CD4-positive, alpha-beta T cell (primary cell): ENCODE results near the gene CA6. TPM values are rescaled to one million over a fixed set of nuclear protein-coding genes. Genes with fewer than 3 reads are reported as not detected.

ENCODE experiments used
- ATAC-seq: fragments of 200-7000 bp; cut with Tn5 transposase; one replicate; pipeline ENCODE4 v1.10.0; 2022; ENCODE audit warnings: mild to moderate bottlenecking; ENCODE audit not compliant: poor library complexity
- CTCF ChIA-PET: fragments of 350-600 bp; sonication (Branson Sonifier 250); formaldehyde crosslinking; loops from one replicate; lab custom pipeline; 2021; ENCODE audit warnings: antibody characterized with exemption, inconsistent platforms; lab: Charles Lee
- POLR2A ChIA-PET: fragments of 350-600 bp; sonication (Branson Sonifier 250); formaldehyde crosslinking; loops from one replicate; lab custom pipeline; 2021; ENCODE audit warnings: antibody characterized with exemption, inconsistent platforms; lab: Charles Lee
- DNase-seq, 14 experiments: peaks; one replicate each; pipeline ENCODE4 v3.0.0-alpha.2; 2013 to 2020; ENCODE audit warnings: mixed read lengths in 2 of 14
- H3K27ac ChIP-seq, 2 donors: one replicate each; pipeline versions ENCODE4 v1.5.1 to v1.7.0; 2013; ENCODE audit warnings: low read length in 2 of 2, low read depth in 1 of 2, mild to moderate bottlenecking in 1 of 2
- H3K27me3 ChIP-seq, 2 experiments: 1 replicate in 1 of 2; 2 replicates in 1 of 2; pipeline versions ENCODE4 v1.6.1 to v1.7.0; 2013; ENCODE audit warnings: low read length in 2 of 2, control low read depth in 1 of 2, mild to moderate bottlenecking in 1 of 2, moderate library complexity in 1 of 2; ENCODE audit not compliant: insufficient read depth in 2 of 2, control insufficient read depth in 1 of 2
- H3K36me3 ChIP-seq: one replicate; pipeline ENCODE4 v1.6.1; 2013; ENCODE audit warnings: low read length, control low read depth; ENCODE audit not compliant: insufficient read depth
- H3K4me1 ChIP-seq: one replicate; pipeline ENCODE4 v1.6.1; 2013; ENCODE audit warnings: low read length, control low read depth; ENCODE audit not compliant: insufficient read depth
- H3K4me3 ChIP-seq: one replicate; pipeline ENCODE4 v1.5.1; 2013; ENCODE audit warnings: mild to moderate bottlenecking, low read length, moderate library complexity
- H3K9me3 ChIP-seq, 2 experiments: 1 replicate in 1 of 2; 2 replicates in 1 of 2; pipeline versions ENCODE4 v1.6.1 to v1.7.0; 2013; ENCODE audit warnings: low read length in 2 of 2, mild to moderate bottlenecking in 2 of 2, control low read depth in 1 of 2, moderate library complexity in 1 of 2; ENCODE audit not compliant: control insufficient read depth in 1 of 2, insufficient read depth in 1 of 2
- H3K27ac Mint-ChIP-seq: one replicate; pipeline ENCODE4 v1.8.0; 2020; ENCODE audit warnings: mixed read lengths
- H3K27me3 Mint-ChIP-seq: one replicate; pipeline ENCODE4 v1.8.0; 2021; ENCODE audit warnings: mixed read lengths
- H3K36me3 Mint-ChIP-seq: one replicate; pipeline ENCODE4 v1.8.0; 2021; ENCODE audit warnings: low read depth, mixed read lengths
- H3K4me1 Mint-ChIP-seq: one replicate; pipeline ENCODE4 v1.8.0; 2021; ENCODE audit warnings: low read depth, mixed read lengths
- H3K4me3 Mint-ChIP-seq: one replicate; pipeline ENCODE4 v1.8.0; 2020; ENCODE audit warnings: mild to moderate bottlenecking, mixed read lengths
- H3K9me3 Mint-ChIP-seq: one replicate; pipeline ENCODE4 v1.8.0; 2020; ENCODE audit warnings: mixed read lengths
- CTCF ChIP-seq: fragments of 200-600 bp; IDR thresholded peaks from one replicate; pipeline ENCODE4 v1.8.0; 2022; ENCODE audit warnings: antibody characterized with exemption, mild to moderate bottlenecking
- intact Hi-C, 2 experiments: fragments of 100-400 bp; cut with DNase I in 1 of 2; cut with micrococcal nuclease in 1 of 2; formaldehyde crosslinking; loops; one replicate each; pipeline versions ENCODE4 v1.15.1 to v1.9.0; 2023 to 2025; cut with DNase I, micrococcal nuclease
- total RNA-seq, 174 experiments: library from RNA in 2 of 174; stranded (reverse) in 2 of 174; gene quantifications; one replicate each; pipeline ENCODE4 v1.2.3 and lab custom pipeline; 2021 to 2026

Gene CA6
- total RNA-seq, 2 experiments from 2014 or later: 0.20 TPM; not detected in 1

GRCh38 chr1:9004031-9004699 lies 58.5 kb downstream of the CA6 start:
- POLR2A ChIA-PET: interaction anchor here (1.3 to 1.9 kb wide), 2 partner anchors 86 to 126 kb away, joined by 6 to 7 read pairs; partner anchors contain the start of gene ENO1
- Mint-ChIP-seq H3K27ac (no peak overlapping the region), H3K27me3 (peaks cover 4% of the 10 kb centered on the region), H3K4me1 (peaks cover 5% of the 10 kb centered on the region), H3K4me3 (no peak overlapping the region), H3K9me3 (no peaks in the 10 kb centered on the region), H3K36me3 (no peaks in the 10 kb centered on the region)
- intact Hi-C loops: loop anchor here (2.0 to 10.0 kb wide), 3 partner anchors 15 to 191 kb away; no protein-coding TSS in a partner anchor
- DNase-seq (peak in 1 of 14 experiments; percentile 12), ATAC-seq (no peak)
- Histone ChIP-seq H3K36me3 (no peaks in the 10 kb centered on the region), H3K27me3 (no peaks in the 10 kb centered on the region), H3K27ac (no peak overlapping the region), H3K9me3 (no peaks in the 10 kb centered on the region), H3K4me3 (no peak overlapping the region), H3K4me1 (peaks cover 6% of the 10 kb centered on the region)
- CTCF ChIA-PET: interaction anchor here (0.8 to 3.2 kb wide), 14 partner anchors 10 to 478 kb away, joined by 3 to 66 read pairs (median 6); no protein-coding TSS in a partner anchor
- no peak for TF ChIP-seq CTCF

GRCh38 chr1:9004700-9005394 lies 59.2 kb downstream of the CA6 start:
- POLR2A ChIA-PET: interaction anchor here (0.6 to 1.9 kb wide), 8 partner anchors 16 to 135 kb away, joined by 3 to 7 read pairs (median 3); partner anchors contain the start of gene ENO1
- peak; percentile 98 for ATAC-seq
- peaks cover 4% of the 10 kb centered on the region for H3K27me3 Mint-ChIP-seq

More at GRCh38 chr1:9004700-9005394, 59.2 kb downstream of the CA6 start:
- H3K27ac Mint-ChIP-seq: no peak overlapping the region
- no peaks in the 10 kb centered on the region for H3K27me3 ChIP-seq
- H3K4me3 Mint-ChIP-seq: no peak overlapping the region
- intact Hi-C loops: loop anchor here (1.0 to 10.0 kb wide), 4 partner anchors 16 to 190 kb away; no protein-coding TSS in a partner anchor
- DNase-seq: peak; percentile 60 to 89 (median 80)
- H3K36me3 ChIP-seq: no peaks in the 10 kb centered on the region
- no peak overlapping the region for H3K4me3 ChIP-seq
- peaks cover 5% of the 10 kb centered on the region for H3K4me1 Mint-ChIP-seq
- CTCF ChIA-PET: interaction anchor here (0.5 to 3.2 kb wide), 39 partner anchors 8 to 478 kb away, joined by 3 to 66 read pairs (median 4); partner anchors contain the start of gene ENO1
- no peaks in the 10 kb centered on the region for H3K36me3 Mint-ChIP-seq
- H3K4me1 ChIP-seq: peaks cover 6% of the 10 kb centered on the region
- no peaks in the 10 kb centered on the region for H3K9me3 ChIP-seq
- H3K9me3 Mint-ChIP-seq: no peaks in the 10 kb centered on the region
- peak; percentile 87 for TF ChIP-seq CTCF
- no peak overlapping the region for H3K27ac ChIP-seq
